ENCODE measurements around the gene SLC37A2. TPM values are rescaled to one million over a fixed set of nuclear protein-coding genes. Genes with fewer than 3 reads are reported as not detected.
"Not testable (repeated sequence)": the region's sequence is repeated elsewhere in the genome, so short reads cannot be mapped to it uniquely, and the experiment has no call there.

SLC37A2 gene
- 1 to 10 TPM; 2.3 to 3.9 (median 3.5) TPM for polyA plus RNA-seq (ENCODE audit: insufficient read depth in 1 of 5, insufficient read length in 5 of 5, low replicate concordance in 1 of 5)
- long read RNA-seq, donor 1, partial matches to known transcripts = 0 of 1 reads
- long read RNA-seq, donor 1, other reads (novel, unspliced or antisense) = 0 of 1 reads
- long read RNA-seq, donor 2, partial matches to known transcripts = 0 of 1 reads
- long read RNA-seq, donor 2, other reads (novel, unspliced or antisense) = 0 of 1 reads
- long read RNA-seq, donor 3 = 0 reads
- long read RNA-seq, donor 4 = 0 reads
- long read RNA-seq, donor 5 = 0 reads
- long read RNA-seq, donor 6 = 0 reads
- long read RNA-seq, donor 7 = 0 reads
- long read RNA-seq, donor 8 = 0 reads

GRCh38 chr11:125062931-125063428 is at the start of gene SLC37A2:
Gene SLC37A2, plus strand, starts transcription at chr11:125063305. Its CDS starts 63 bp downstream, at chr11:125063368.
- DNase-seq = peak; percentile 49 to 51

- no peak for DNase-seq
These were observed 46.7 kb upstream of the SLC37A2 start for GRCh38 chr11:125016413-125016812.

DNA sequence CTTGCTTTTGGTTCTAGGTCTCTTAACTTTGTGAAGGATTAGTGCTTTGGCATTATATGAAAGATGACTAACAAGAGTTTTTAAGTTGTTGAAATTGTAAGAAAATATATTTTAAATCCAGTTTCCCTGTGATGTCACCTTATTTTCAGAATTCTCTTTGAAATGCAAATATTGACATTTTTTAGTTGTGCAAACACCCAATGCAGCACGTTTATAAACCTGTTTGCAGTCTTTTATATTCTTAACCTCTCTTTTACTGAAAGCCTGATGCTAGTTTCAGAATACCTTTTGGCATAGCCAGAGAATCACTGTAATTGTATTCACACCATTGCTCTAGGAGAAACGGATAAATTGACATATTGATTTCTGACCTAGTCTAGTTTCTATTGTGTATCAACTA is 42.8 kb upstream of the SLC37A2 start:
- DNase-seq = peak in 1 of 2 donors; percentile 8

- no peak for DNase-seq
These were observed 40.6 kb upstream of the SLC37A2 start for GRCh38 chr11:125022551-125022950.

GRCh38 chr11:125025968-125026367 is 37.1 kb upstream of the SLC37A2 start:
- DNase-seq = no peak

DNA sequence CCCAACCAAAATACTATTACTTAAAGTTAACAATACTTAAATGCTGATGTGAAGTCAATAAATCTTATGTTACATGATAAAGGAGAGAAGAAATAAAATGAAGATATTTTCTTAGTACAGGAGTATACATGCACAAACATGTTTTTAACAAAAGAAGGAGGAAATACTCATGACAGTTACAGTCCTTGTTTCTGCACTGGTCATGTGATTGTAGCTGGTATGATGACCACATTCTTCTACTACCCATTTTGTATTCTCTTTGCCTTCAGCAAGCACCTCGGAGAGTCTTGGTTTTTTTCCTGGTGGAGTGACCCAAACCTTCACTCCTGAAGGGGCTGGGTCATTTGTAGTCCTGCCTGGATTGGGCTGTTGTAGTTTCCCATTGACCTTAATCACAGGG is 33.7 kb upstream of the SLC37A2 start:
- not testable (repeated sequence) for DNase-seq

DNA sequence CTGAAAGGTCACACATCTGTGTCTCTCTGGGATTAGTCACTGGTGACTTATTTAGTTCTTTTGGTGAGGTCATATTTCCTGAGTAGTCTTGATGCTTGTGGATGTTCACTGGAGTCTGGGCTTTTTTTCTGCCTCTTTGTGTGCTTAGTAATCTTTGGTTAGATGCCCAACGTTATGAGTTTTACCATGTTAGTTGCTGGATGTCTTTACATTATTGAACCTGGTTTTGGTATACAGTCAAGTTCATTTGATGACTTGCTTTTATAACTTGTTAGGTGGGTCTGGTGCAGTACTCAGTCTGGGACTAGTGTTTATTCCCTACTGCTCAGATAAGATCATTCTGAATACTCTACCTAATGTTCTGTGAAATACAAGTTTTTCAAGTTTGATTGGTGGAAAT is 26.2 kb upstream of the SLC37A2 start:
- no peak for DNase-seq

- DNase-seq = no peak
These were observed 13.8 kb upstream of the SLC37A2 start for GRCh38 chr11:125049164-125049792.

- no peak for DNase-seq
These were observed 11.1 kb upstream of the SLC37A2 start for GRCh38 chr11:125052047-125052446.

DNA sequence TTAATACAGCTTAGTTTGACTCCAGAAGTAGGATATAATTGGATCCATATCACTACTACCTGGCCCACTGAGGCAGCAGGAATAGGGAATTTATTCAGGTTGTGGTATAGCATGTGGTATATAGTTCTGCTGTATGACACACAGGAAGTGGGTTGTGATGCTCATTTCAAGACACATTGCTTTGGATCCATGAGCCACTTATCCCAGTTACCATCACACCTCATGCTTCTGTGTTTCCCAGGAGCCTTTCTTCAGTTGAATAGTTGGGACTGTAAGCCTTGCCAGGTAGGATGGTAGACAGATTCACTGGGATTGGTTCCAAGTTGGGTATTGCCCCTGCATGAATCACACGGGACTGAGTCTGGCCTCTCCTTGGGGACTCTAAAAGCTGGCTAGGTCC is 9.9 kb upstream of the SLC37A2 start:
- no peak for DNase-seq

- DNase-seq = no peak
These were observed 7.9 kb upstream of the SLC37A2 start for GRCh38 chr11:125055107-125055715.

DNA sequence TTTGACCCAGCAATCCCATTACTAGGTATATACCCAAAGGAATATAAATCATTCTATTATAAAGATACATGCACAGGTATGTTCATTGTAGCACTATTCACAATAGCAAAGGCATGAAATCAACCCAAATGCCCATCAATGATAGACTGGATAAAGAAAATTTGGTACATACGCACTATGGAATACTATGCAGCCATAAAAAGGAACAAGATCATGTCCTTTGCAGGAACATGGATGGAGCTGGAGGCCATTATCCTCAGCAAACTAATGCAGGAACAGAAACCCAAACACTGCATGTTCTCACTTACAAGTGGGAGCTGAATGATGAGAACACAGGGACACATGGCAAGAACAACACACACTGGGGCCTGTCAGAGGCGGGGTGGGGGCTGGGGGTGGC is 7.0 kb upstream of the SLC37A2 start:
- DNase-seq = not testable (repeated sequence)

DNA sequence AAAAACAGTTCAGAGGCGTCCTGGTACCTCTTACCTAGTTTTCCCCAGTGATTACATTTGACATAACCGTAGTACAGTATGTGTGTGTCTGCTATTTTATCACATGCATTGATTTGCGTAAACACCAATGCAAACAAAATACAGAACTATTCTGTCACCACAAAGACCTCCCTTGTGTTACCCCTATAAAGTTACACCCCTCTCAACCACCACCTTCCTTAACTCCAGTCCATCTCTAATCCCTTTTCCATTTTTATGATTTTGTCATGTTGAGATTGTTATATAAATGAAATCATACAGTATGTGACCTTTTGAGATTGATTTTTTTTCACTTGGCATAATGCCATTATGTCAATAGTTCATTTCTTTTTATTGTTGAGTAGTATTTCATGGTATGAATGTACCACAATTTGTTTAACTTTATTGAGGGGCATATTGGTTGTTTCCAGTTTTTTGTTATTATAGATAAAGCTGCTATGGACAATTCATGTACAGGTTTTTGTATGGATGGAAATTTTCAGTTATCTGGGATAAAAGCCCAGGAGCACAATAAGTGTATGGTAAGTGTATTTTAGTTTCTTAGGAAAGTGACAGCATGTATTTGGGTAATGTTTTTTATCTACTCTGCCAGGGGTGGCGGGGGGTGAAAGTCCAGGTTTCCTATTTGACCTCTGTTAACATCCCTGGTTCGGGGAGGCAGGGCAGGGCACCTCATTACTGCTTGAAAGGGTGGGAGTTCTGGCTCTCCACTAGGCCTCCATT is 6.0 kb upstream of the SLC37A2 start:
- DNase-seq = no peak

DNA sequence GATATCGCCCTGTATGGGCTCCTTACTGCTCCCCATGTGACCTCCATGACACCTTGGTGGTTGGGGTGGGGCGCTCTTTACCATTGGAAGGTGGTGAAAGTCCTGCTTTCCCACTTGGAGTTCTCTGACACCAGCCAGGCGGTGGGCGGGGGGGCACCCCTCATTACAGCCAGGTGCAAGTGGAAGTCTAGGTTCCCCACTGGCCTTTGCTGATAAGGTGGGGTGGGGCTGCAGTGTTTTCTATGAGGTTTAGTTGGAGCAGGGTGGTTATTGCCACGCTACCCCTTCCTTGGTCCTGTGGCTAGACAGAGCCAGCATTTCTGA is 5.5 kb upstream of the SLC37A2 start:
- DNase-seq = no peak

DNA sequence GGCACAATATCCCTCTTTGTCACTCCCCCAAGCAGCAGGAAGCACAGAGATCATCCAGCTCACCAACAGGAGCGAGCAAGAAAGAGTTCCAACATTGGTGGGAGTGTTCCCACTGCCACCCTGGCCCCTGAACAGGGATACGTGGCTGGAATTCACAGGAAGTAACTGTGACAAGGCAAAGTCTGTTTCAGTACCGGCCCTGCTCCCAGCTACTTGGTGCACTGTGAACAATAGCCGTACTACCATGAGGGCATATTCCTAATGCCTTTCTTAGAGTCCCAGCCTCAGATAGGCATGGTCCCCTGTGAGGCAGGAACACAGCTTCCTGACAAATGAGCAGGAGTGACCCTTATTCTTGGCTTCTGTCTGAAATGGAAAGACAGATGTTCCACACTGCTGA is 1.8 kb upstream of the SLC37A2 start:
- DNase-seq = no peak

GRCh38 chr11:125062218-125062930 is 731 bp upstream of the SLC37A2 start:
- no peak for DNase-seq

DNA sequence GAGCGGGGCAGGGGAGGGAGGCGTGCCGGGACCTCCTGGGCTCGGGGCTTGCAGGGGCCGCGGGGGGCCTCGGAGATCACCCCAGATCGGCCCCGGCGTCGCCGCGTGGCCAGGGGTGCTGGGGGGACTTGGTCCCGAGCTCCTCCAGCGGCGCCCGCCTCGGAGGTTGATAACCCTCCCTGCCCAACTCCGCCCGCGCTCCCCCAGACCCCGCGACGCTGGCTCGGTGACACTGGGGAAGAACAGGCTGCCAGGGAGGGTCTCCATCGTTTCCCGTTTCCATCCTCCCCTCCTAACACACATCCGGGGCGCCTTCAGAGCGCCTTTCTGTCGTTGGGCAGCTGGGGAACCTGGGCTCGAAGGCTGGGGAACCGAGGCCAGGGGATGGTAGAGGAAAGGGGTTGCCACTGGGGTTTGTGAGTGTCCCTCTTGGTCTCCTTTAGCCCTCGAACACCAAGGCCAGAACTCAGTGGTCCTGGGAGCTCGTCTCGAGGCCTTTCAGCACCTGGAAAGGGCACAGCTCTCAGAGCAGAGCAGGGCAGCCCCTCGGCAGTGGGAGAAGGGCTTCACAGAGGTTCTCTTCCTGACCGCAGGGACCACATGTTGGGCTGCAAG is 431 bp downstream of the SLC37A2 start:
- no peak for DNase-seq

DNA sequence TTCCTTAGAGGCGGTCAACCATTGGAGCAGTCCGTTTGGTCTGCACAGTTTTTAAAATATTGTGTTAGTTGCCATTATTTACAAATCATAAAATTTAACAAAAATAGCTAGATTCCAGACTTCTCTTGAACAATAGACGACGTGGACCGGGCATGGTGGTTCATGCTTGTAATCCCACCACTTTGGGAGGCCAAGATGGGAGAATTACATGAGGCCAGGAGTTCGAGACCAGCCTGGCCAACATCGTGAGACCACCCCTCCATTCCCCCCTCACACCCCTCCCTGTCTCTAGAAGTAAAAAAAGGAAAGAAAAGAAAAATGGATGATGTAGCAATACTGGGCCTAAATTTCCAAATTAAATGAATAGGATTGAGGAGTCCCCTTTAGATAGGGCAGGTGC is 965 bp downstream of the SLC37A2 start:
- no peak for DNase-seq

GRCh38 chr11:125068368-125068767 is 5.3 kb downstream of the SLC37A2 start:
- no peak for DNase-seq

- no peak for DNase-seq
These were observed 5.9 kb downstream of the SLC37A2 start for GRCh38 chr11:125069008-125069407.

DNA sequence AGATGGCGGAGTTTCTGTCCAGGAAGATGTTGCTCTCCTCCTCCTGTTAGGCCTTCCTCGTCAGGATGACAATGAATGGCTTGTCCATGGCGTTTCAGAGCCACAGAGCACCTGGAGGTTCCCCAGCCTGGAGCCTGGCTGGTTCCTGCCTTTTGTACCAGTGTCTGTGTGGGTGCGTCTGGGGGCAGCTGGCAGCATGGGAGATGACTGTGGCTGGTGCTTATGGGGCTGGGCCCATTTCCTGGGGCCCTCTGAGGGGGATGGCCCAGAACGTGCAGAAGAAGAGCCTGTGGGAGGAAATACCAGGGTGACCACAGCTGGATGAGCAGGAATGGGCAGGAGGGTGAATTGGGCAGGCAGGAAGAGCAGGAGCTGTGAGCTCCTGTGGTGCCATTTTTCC is 6.7 kb downstream of the SLC37A2 start:
- no peak for DNase-seq
